Measurements from ENCODE around the gene CD27. TPM values are rescaled to one million over a fixed set of nuclear protein-coding genes. Genes with fewer than 3 reads are reported as not detected.
"Not testable (repeated sequence)": the region's sequence is repeated elsewhere in the genome, so short reads cannot be mapped to it uniquely, and the experiment has no call there.

The CD27 gene
- total RNA-seq, 2 experiments from 2014 or later = 85.4 to 116 TPM

GRCh38 chr12:6462234-6462995, 17.7 kb downstream of the CD27 start:
- ATAC-seq = peak; percentile 40
- H3K36me3 Mint-ChIP-seq (ENCODE audit: low read depth) = peaks cover 92% of the 10 kb centered on the region
- peak overlapping the region; percentile 100 for H3K27ac Mint-ChIP-seq
- H3K4me3 Mint-ChIP-seq = peak overlapping the region; percentile 75
- ChIA-PET CTCF (interaction anchor here (0.9 to 8.6 kb wide), 10 partner anchors 11 to 127 kb away, joined by 3 to 200 read pairs (median 5); partner anchors contain the start of genes CD27 and TAPBPL), POLR2A (interaction anchor here (0.6 to 4.1 kb wide), 9 partner anchors 8 to 72 kb away, joined by 3 to 46 read pairs (median 13); partner anchors contain the start of genes CD27, GAPDH, MRPL51 and TAPBPL)
- DNase-seq = peak; percentile 67
- H3K27me3 Mint-ChIP-seq = no peaks in the 10 kb centered on the region
- intact Hi-C loops (cut with DNase I, micrococcal nuclease) = loop anchor here (1.0 to 2.0 kb wide), 5 partner anchors 8 to 126 kb away; partner anchors contain the start of gene VAMP1 (in 1 of the 2)
- no peaks in the 10 kb centered on the region for H3K9me3 Mint-ChIP-seq (ENCODE audit: low read depth)
- peaks cover 86% of the 10 kb centered on the region for H3K4me1 Mint-ChIP-seq

DNA sequence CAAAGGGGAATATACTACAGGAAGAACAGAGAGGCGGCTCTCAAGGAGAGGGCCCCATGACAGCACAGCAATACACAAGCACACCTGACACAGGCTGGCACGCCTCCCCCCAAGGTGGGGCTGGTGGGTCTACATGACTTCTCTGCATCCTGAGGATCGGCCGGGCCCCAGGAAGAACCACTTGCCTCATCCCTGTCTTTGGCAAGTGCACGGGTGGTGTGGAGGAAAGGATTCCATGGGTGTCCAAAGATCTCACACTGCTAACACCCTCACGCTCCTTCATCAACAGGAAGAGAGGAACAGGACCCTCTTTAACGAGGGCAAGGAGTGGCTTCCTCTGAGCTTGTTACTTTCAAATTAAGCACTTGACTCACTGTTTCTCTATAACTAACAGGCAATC, 18.5 kb downstream of the CD27 start:
- no peaks in the 10 kb centered on the region for H3K27me3 Mint-ChIP-seq
- H3K9me3 Mint-ChIP-seq (ENCODE audit: low read depth) = no peaks in the 10 kb centered on the region
- intact Hi-C loops (cut with DNase I, micrococcal nuclease) = loop anchor here (2.0 kb wide), 2 partner anchors 70 to 126 kb away; no protein-coding TSS in a partner anchor
- H3K27ac Mint-ChIP-seq = peak overlapping the region; percentile 100
- H3K4me3 Mint-ChIP-seq = peak overlapping the region; percentile 75
- POLR2A ChIA-PET = interaction anchor here (1.0 to 1.6 kb wide), 3 partner anchors 18 to 72 kb away, joined by 3 to 5 read pairs (median 5); no protein-coding TSS in a partner anchor
- DNase-seq (peak; percentile 52), ATAC-seq (peak; percentile 14)
- CTCF ChIA-PET = interaction anchor here (0.6 to 8.6 kb wide), 14 partner anchors 11 to 203 kb away, joined by 3 to 200 read pairs (median 4); partner anchors contain the start of genes CD27, MRPL51 and TAPBPL
- peaks cover 91% of the 10 kb centered on the region for H3K36me3 Mint-ChIP-seq (ENCODE audit: low read depth)
- peaks cover 91% of the 10 kb centered on the region for H3K4me1 Mint-ChIP-seq

DNA sequence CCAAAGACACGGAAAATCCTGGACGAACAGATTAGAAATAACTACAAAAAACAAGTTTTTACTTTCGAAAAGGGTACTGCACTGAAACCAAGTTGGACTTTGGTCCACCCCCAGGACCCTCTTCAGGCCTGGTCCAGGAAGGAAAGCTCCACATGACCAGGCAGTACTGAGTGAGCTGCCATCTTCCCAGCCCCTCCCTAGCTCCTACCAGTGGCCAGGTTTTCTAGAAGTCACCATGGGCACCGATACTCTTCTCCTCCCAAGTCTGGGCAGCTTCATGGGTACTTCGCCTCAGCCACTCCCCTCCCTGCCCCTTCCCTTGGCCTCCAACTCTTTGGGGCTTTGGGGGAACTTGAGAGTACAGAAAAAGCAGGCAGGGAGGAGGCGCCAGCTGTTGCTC, 19.1 kb downstream of the CD27 start:
- peak overlapping the region; percentile 100 for H3K27ac Mint-ChIP-seq
- no peak for ATAC-seq
- DNase-seq = peak; percentile 22

GRCh38 chr12:6464531-6464930, 19.8 kb downstream of the CD27 start:
- intact Hi-C loops (cut with DNase I, micrococcal nuclease) = no loop called here
- peak; percentile 12 for DNase-seq
- no peaks in the 10 kb centered on the region for H3K9me3 Mint-ChIP-seq (ENCODE audit: low read depth)
- ChIA-PET CTCF (interaction anchor here (0.7 to 8.6 kb wide), 17 partner anchors 8 to 121 kb away, joined by 3 to 200 read pairs (median 8); partner anchors contain the start of genes CD27, MRPL51 and TAPBPL), POLR2A (interaction anchor here (0.6 to 1.6 kb wide), 3 partner anchors 19 to 141 kb away, joined by 3 to 5 read pairs (median 3); no protein-coding TSS in a partner anchor)
- H3K36me3 Mint-ChIP-seq (ENCODE audit: low read depth) = peaks cover 92% of the 10 kb centered on the region
- H3K4me1 Mint-ChIP-seq = peaks cover 91% of the 10 kb centered on the region
- H3K27ac Mint-ChIP-seq = peak overlapping the region; percentile 100
- no peaks in the 10 kb centered on the region for H3K27me3 Mint-ChIP-seq
- H3K4me3 Mint-ChIP-seq = peak overlapping the region; percentile 75
- ATAC-seq = no peak

More for the DNA sequence above, 19.1 kb downstream of the CD27 start:
- H3K27me3 Mint-ChIP-seq = no peaks in the 10 kb centered on the region
- peaks cover 91% of the 10 kb centered on the region for H3K36me3 Mint-ChIP-seq (ENCODE audit: low read depth)
- peak overlapping the region; percentile 75 for H3K4me3 Mint-ChIP-seq
- H3K4me1 Mint-ChIP-seq = peaks cover 91% of the 10 kb centered on the region
- ChIA-PET CTCF (interaction anchor here (0.5 to 8.6 kb wide), 16 partner anchors 12 to 190 kb away, joined by 3 to 200 read pairs (median 4); partner anchors contain the start of genes CD27, MRPL51 and TAPBPL), POLR2A (interaction anchor here (1.0 to 1.6 kb wide), 3 partner anchors 19 to 72 kb away, joined by 3 to 5 read pairs (median 5); no protein-coding TSS in a partner anchor)
- no peaks in the 10 kb centered on the region for H3K9me3 Mint-ChIP-seq (ENCODE audit: low read depth)
- intact Hi-C loops (cut with DNase I, micrococcal nuclease) = loop anchor here (2.0 kb wide), 2 partner anchors 69 to 127 kb away; no protein-coding TSS in a partner anchor

DNA sequence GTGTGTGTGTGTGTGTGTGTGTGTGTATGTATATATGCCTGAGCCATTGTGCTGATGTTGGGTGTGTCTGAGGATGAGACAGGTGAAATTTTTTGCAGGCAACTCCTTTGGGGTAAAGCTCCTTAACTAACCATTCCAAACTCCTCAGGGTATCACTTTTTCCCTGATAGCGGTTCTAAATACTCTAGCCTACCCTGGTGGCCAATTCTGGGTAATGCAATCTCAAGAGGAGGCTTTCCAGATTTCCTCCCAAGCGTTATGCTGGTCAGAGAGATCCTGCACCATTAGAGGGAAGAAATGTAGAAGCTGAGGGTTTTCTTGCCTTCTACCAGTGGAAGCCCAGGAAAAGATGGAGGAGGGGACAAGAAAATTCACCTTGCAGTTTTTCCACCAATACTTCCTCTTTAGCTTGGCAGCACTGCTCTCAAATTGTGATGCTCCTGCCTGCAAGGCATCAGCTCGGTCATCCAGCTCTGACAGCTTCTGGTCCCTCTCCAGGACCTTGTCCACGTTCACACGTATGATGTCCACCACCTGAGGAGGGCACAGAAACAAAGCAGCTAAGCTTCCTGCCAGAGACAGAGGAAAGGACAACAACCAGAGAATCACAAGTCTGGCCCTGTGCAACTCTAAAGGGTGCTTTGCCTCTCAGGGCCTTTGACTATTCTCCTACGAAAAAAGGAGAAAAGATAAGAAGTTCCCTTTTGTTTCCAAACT, 20.9 kb downstream of the CD27 start:
- Mint-ChIP-seq H3K27ac (peak overlapping the region; percentile 82), H3K4me1 (peaks cover 84% of the 10 kb centered on the region), H3K9me3 (ENCODE audit: low read depth) (no peaks in the 10 kb centered on the region), H3K4me3 (no peak overlapping the region), H3K36me3 (ENCODE audit: low read depth) (peaks cover 86% of the 10 kb centered on the region), H3K27me3 (no peaks in the 10 kb centered on the region)
- DNase-seq (peak; percentile 55), ATAC-seq (no peak)
- CTCF ChIA-PET = interaction anchor here (0.7 to 8.6 kb wide), 35 partner anchors 9 to 187 kb away, joined by 3 to 200 read pairs (median 5); partner anchors contain the start of genes CD27, LTBR, MRPL51 and TAPBPL
- intact Hi-C loops (cut with DNase I, micrococcal nuclease) = loop anchor here (1.0 kb wide), 1 partner anchor 42 kb away; no protein-coding TSS in a partner anchor
- POLR2A ChIA-PET = interaction anchor here (0.6 to 1.3 kb wide), 4 partner anchors 21 to 72 kb away, joined by 3 to 4 read pairs (median 3); partner anchors contain the start of gene CD27

- peaks cover 81% of the 10 kb centered on the region for H3K36me3 Mint-ChIP-seq (ENCODE audit: low read depth)
- no peaks in the 10 kb centered on the region for H3K9me3 Mint-ChIP-seq (ENCODE audit: low read depth)
- H3K27me3 Mint-ChIP-seq = no peaks in the 10 kb centered on the region
- H3K27ac Mint-ChIP-seq = peak overlapping the region; percentile 82
- peak; percentile 10 for DNase-seq
- CTCF ChIA-PET = interaction anchor here (0.7 to 8.6 kb wide), 27 partner anchors 9 to 187 kb away, joined by 3 to 200 read pairs (median 6); partner anchors contain the start of genes CD27, LTBR, MRPL51 and TAPBPL
- H3K4me1 Mint-ChIP-seq = peaks cover 81% of the 10 kb centered on the region
- ATAC-seq = no peak
- peak overlapping the region; percentile 26 for H3K4me3 Mint-ChIP-seq
- intact Hi-C loops (cut with DNase I, micrococcal nuclease) = no loop called here
- POLR2A ChIA-PET = interaction anchor here (0.6 to 1.3 kb wide), 4 partner anchors 22 to 71 kb away, joined by 3 to 6 read pairs (median 4); partner anchors contain the start of gene CD27
Observed at GRCh38 chr12:6466184-6466573, 21.4 kb downstream of the CD27 start.

- ChIA-PET POLR2A (interaction anchor here (0.7 kb wide), 1 partner anchor 24 kb away, joined by 6 read pairs; no protein-coding TSS in a partner anchor), CTCF (interaction anchor here (0.9 to 8.6 kb wide), 6 partner anchors 15 to 49 kb away, joined by 4 to 200 read pairs (median 14); partner anchors contain the start of genes CD27 and TAPBPL)
- H3K27me3 Mint-ChIP-seq; ATAC-seq; H3K9me3 Mint-ChIP-seq (ENCODE audit: low read depth); intact Hi-C loops (cut with DNase I, micrococcal nuclease): not testable (repeated sequence)
- DNase-seq = peak; percentile 8
- peaks cover 76% of the 10 kb centered on the region for H3K36me3 Mint-ChIP-seq (ENCODE audit: low read depth)
- H3K4me3 Mint-ChIP-seq = peak overlapping the region; percentile 36
- H3K4me1 Mint-ChIP-seq = peaks cover 82% of the 10 kb centered on the region
- H3K27ac Mint-ChIP-seq = peak overlapping the region; percentile 82
Observed at GRCh38 chr12:6466751-6467150, 22.0 kb downstream of the CD27 start.

DNA sequence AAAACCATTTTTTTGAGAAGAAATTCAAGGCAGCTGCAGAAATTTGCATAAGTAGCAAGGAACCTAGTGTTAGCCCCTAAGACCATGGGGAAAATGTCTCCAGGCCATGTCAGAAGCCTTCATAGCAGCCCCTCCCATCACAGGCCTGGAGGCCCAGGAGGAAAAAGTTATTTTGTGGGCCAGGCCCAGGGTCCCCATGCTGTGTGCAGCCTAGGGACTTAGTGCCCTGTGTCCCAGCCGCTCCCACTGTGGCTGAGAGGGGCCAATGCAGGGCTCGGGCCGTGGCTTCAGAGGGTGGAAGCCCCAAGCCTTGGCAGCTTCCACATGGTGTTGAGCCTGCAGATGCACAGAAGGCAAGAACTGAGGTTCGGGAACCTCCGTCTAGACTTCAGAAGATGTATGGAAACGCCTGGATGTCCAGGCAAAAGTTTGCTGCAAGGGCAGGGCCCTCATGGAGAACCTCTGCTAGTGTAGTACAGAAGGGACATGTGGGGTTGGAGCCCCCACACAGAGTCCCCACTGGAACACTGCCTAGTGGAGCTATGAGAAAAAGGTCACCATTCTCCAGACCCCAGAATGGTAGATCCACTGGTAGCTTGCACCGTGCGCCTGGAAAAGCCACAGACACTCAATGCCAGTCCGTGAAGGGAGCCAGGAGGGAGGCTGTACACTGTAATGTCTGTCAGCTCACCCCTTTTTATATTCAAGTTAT, 23.0 kb downstream of the CD27 start:
- DNase-seq; H3K9me3 Mint-ChIP-seq (ENCODE audit: low read depth); H3K27me3 Mint-ChIP-seq; intact Hi-C loops (cut with DNase I, micrococcal nuclease); ATAC-seq: not testable (repeated sequence)
- ChIA-PET CTCF (interaction anchor here (0.6 to 5.4 kb wide), 2 partner anchors 24 to 43 kb away, joined by 4 to 48 read pairs; no protein-coding TSS in a partner anchor), POLR2A (interaction anchor here (1.0 kb wide), 1 partner anchor 42 kb away, joined by 4 read pairs; no protein-coding TSS in a partner anchor)
- peak overlapping the region; percentile 82 for H3K27ac Mint-ChIP-seq
- H3K36me3 Mint-ChIP-seq (ENCODE audit: low read depth) = peaks cover 66% of the 10 kb centered on the region
- H3K4me3 Mint-ChIP-seq = peak overlapping the region; percentile 91
- H3K4me1 Mint-ChIP-seq = peaks cover 78% of the 10 kb centered on the region

GRCh38 chr12:6468283-6468575, 23.5 kb downstream of the CD27 start:
- POLR2A ChIA-PET = interaction anchor here (1.0 to 4.4 kb wide), 3 partner anchors 43 to 71 kb away, joined by 3 to 45 read pairs (median 4); partner anchors contain the start of gene GAPDH
- Mint-ChIP-seq H3K27ac (peak overlapping the region; percentile 82), H3K9me3 (ENCODE audit: low read depth) (no peaks in the 10 kb centered on the region), H3K27me3 (no peaks in the 10 kb centered on the region), H3K4me1 (peaks cover 73% of the 10 kb centered on the region), H3K4me3 (peak overlapping the region; percentile 91), H3K36me3 (ENCODE audit: low read depth) (peaks cover 61% of the 10 kb centered on the region)
- CTCF ChIA-PET = interaction anchor here (0.6 to 5.4 kb wide), 3 partner anchors 25 to 70 kb away, joined by 4 to 48 read pairs (median 4); no protein-coding TSS in a partner anchor
- DNase-seq (no peak), ATAC-seq (no peak)
- intact Hi-C loops (cut with DNase I, micrococcal nuclease) = no loop called here

DNA sequence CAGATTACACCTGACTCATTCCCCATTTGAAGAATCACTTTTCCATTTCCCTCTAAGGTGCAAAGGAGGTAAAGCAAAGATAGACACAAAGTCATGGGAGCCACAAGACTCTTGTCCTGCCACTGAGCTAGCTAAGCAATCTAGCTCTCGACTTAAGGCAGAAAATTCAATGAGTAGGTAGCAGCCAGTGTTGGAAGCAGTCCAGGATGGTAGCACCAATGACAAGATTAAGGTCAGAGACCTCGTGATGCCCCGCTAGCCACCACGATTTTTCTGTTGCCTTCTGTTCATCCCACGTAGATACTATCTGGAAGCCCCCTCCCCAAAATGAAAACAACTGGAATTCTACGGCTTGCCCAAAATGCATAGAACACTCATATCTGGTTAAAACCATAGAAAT, 24.3 kb downstream of the CD27 start:
- intact Hi-C loops (cut with DNase I, micrococcal nuclease) = no loop called here
- POLR2A ChIA-PET = interaction anchor here (0.6 to 4.4 kb wide), 6 partner anchors 8 to 133 kb away, joined by 3 to 46 read pairs (median 4); partner anchors contain the start of gene GAPDH
- Mint-ChIP-seq H3K36me3 (ENCODE audit: low read depth) (peaks cover 54% of the 10 kb centered on the region), H3K4me3 (peak overlapping the region; percentile 91), H3K4me1 (peaks cover 64% of the 10 kb centered on the region), H3K9me3 (ENCODE audit: low read depth) (no peaks in the 10 kb centered on the region), H3K27me3 (no peaks in the 10 kb centered on the region), H3K27ac (peak overlapping the region; percentile 82)
- CTCF ChIA-PET = interaction anchor here (0.5 to 5.4 kb wide), 6 partner anchors 8 to 69 kb away, joined by 3 to 48 read pairs (median 5); no protein-coding TSS in a partner anchor
- ATAC-seq (no peak), DNase-seq (peak; percentile 37)
